Mesenchymal stem cell (in vitro differentiated cells and primary cell): ENCODE measurements around the gene LEMD3.
"Not testable (repeated sequence)": the region's sequence is repeated elsewhere in the genome, so short reads cannot be mapped to it uniquely, and the experiment has no call there.

ENCODE experiments used
- DNase-seq: peaks from one replicate; pipeline ENCODE4 v3.0.0-alpha.2; 2013
- H2AFZ ChIP-seq: one replicate; pipeline ENCODE4 v1.6.1; 2013; ENCODE audit warnings: low read depth, mild to moderate bottlenecking, control low read depth, inconsistent platforms, low read length, moderate library complexity
- H2AK5ac ChIP-seq: 2 replicates; pipeline ENCODE4 v1.6.1; 2013; ENCODE audit warnings: low read length, moderate library complexity, mild to moderate bottlenecking, inconsistent platforms; ENCODE audit not compliant: severe bottlenecking
- H2BK120ac ChIP-seq: one replicate; pipeline ENCODE4 v1.6.1; 2013; ENCODE audit warnings: low read depth, mild to moderate bottlenecking, inconsistent platforms, low read length, moderate library complexity
- H2BK12ac ChIP-seq, 2 experiments: one replicate each; pipeline ENCODE4 v1.6.1; 2013; ENCODE audit warnings: inconsistent platforms in 2 of 2, low read length in 2 of 2, mild to moderate bottlenecking in 2 of 2, moderate library complexity in 2 of 2, control low read depth in 1 of 2
- H2BK15ac ChIP-seq: one replicate; pipeline ENCODE4 v1.6.1; 2013; ENCODE audit warnings: mild to moderate bottlenecking, low read depth, inconsistent platforms; ENCODE audit not compliant: poor library complexity, severe bottlenecking
- H2BK5ac ChIP-seq: 2 replicates; pipeline ENCODE4 v1.6.1; 2013; ENCODE audit warnings: low read depth, mild to moderate bottlenecking, low read length, control low read depth, inconsistent platforms; ENCODE audit not compliant: poor library complexity, severe bottlenecking
- H3K14ac ChIP-seq, 2 experiments: one replicate each; pipeline ENCODE4 v1.6.1; 2013; ENCODE audit warnings: inconsistent platforms in 2 of 2, low read length in 2 of 2, control low read depth in 1 of 2, mild to moderate bottlenecking in 1 of 2, moderate library complexity in 1 of 2
- H3K18ac ChIP-seq, 2 experiments: one replicate each; pipeline ENCODE4 v1.6.1; 2013; ENCODE audit warnings: inconsistent platforms in 2 of 2, low read length in 2 of 2, control low read depth in 1 of 2, low read depth in 1 of 2, mild to moderate bottlenecking in 1 of 2
- H3K23ac ChIP-seq, 2 experiments: one replicate each; pipeline ENCODE4 v1.6.1; 2013; ENCODE audit warnings: inconsistent platforms in 2 of 2, low read length in 2 of 2, mild to moderate bottlenecking in 2 of 2, moderate library complexity in 2 of 2, control low read depth in 1 of 2
- H3K27ac ChIP-seq: 2 replicates; pipeline ENCODE4 v1.5.1; 2013; ENCODE audit warnings: mild to moderate bottlenecking, moderate library complexity, low read length, control low read depth, inconsistent platforms; ENCODE audit not compliant: poor library complexity, severe bottlenecking
- H3K27me3 ChIP-seq, 2 experiments: 2 replicates each; pipeline versions ENCODE4 v1.6.1 to v1.7.0; 2013; ENCODE audit warnings: low read length in 2 of 2, mild to moderate bottlenecking in 2 of 2, moderate library complexity in 2 of 2, control low read depth in 1 of 2, inconsistent platforms in 1 of 2; ENCODE audit not compliant: control insufficient read depth in 1 of 2, insufficient read depth in 1 of 2
- H3K36me3 ChIP-seq, 2 experiments: 2 replicates each; pipeline versions ENCODE4 v1.6.1 to v1.7.0; 2013; ENCODE audit warnings: low read length in 2 of 2, control low read depth in 1 of 2, inconsistent platforms in 1 of 2, low read depth in 1 of 2, mild to moderate bottlenecking in 1 of 2; ENCODE audit not compliant: insufficient read depth in 2 of 2, control insufficient read depth in 1 of 2
- H3K4ac ChIP-seq, 2 experiments: one replicate each; pipeline ENCODE4 v1.6.1; 2013; ENCODE audit warnings: inconsistent platforms in 2 of 2, low read length in 2 of 2, mild to moderate bottlenecking in 2 of 2, moderate library complexity in 2 of 2, control low read depth in 1 of 2, low read depth in 1 of 2
- H3K4me1 ChIP-seq: 2 replicates; pipeline ENCODE4 v1.6.1; 2013; ENCODE audit warnings: low read depth, low read length, control low read depth; ENCODE audit not compliant: control insufficient read depth, insufficient read depth
- H3K4me2 ChIP-seq: 2 replicates; pipeline ENCODE4 v1.6.1; 2013; ENCODE audit warnings: low read length, mild to moderate bottlenecking, inconsistent platforms; ENCODE audit not compliant: poor library complexity, severe bottlenecking
- H3K4me3 ChIP-seq, 2 experiments: 2 replicates each; pipeline versions ENCODE4 v1.5.1 to v1.7.0; 2013; ENCODE audit warnings: low read length in 2 of 2, mild to moderate bottlenecking in 2 of 2, control low read depth in 1 of 2, low read depth in 1 of 2; ENCODE audit not compliant: insufficient read depth in 1 of 2
- H3K79me1 ChIP-seq: replicated peaks from 2 replicates; pipeline ENCODE4 v1.6.1; 2013; ENCODE audit warnings: mild to moderate bottlenecking, control low read depth, low read length, inconsistent platforms; ENCODE audit not compliant: poor library complexity, severe bottlenecking
- H3K9ac ChIP-seq: 2 replicates; pipeline ENCODE4 v1.7.0; 2013; ENCODE audit warnings: mild to moderate bottlenecking, low read length, moderate library complexity
- H3K9me3 ChIP-seq: 2 replicates; pipeline ENCODE4 v1.7.0; 2013; ENCODE audit warnings: mild to moderate bottlenecking, low read length; ENCODE audit not compliant: control insufficient read depth
- H4K8ac ChIP-seq: one replicate; pipeline ENCODE4 v1.6.1; 2013; ENCODE audit warnings: inconsistent platforms, mild to moderate bottlenecking, low read length, moderate library complexity
- H4K91ac ChIP-seq: one replicate; pipeline ENCODE4 v1.6.1; 2013; ENCODE audit warnings: mild to moderate bottlenecking, low read length, inconsistent platforms
- WGBS: methylation state at CpG from one replicate; pipeline ENCODE4 v1.1.7; 2013; ENCODE audit warnings: mixed read lengths; 5-methylcytosine and 5-hydroxymethylcytosine counted together

LEMD3 gene

DNA sequence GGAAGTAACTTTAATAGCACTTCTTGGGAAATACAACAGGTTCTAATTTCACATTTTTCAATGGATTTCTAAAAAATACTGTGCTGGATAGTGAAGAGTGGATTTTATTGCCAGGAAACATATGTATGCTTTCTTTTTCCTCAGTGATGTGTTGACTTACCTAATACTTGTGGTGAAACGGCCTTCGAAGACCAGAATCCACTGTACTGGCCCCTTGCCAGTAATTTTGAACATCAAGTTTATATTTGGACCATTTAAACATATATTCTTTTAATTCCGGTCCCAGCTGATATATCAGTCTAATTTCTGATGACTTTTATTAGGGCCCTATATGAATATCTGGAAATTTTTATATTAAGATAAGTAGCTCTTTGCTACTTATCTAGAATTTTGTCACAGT is 110.9 kb downstream of the LEMD3 start:
- no CpG with 5 or more reads among the region's 3 CpGs for WGBS
- Histone ChIP-seq H3K4me1 (peaks cover 9% of the 10 kb centered on the region), H3K4me2 (peak overlapping the region; percentile 6), H3K9me3 (no peaks in the 10 kb centered on the region), H3K9ac (peak overlapping the region; percentile 91), H2BK120ac (no peak overlapping the region), H2AK5ac (no peak overlapping the region), H4K8ac (no peak overlapping the region), H3K4me3 (peak overlapping the region in 1 of 2 experiments; percentile 92), H2BK5ac (no peak overlapping the region), H4K91ac (no peak overlapping the region), H3K18ac (no peak overlapping the region), H2BK15ac (no peak overlapping the region), H2AFZ (no peak overlapping the region), H3K27ac (no peak overlapping the region), H3K27me3 (no peaks in the 10 kb centered on the region), H3K14ac (no peak overlapping the region), H3K79me1 (peaks cover 2% of the 10 kb centered on the region), H3K4ac (no peak overlapping the region), H2BK12ac (no peak overlapping the region), H3K36me3 (peaks cover 0 to 3% of the 10 kb centered on the region in 2 experiments), H3K23ac (no peak overlapping the region)
- DNase-seq, result peak; percentile 27

DNA sequence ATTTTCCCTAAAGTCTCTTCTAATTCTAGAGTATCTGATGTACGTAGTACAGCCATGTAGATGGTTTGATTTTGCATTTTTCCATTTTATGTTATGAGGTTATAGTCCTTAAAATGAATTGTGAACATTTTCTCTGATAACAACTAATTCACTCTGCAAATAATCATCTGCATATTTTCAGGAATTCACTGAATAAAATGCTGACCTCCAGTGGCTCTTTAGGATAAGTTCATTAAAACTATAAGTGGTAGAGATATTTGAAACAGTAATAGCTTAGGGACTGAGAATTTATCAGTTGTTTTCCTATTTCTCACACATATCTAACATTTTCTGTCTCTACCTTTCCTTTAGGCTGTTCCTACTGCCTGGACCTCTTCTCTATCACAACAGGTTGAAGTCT is 113.5 kb downstream of the LEMD3 start:
- H3K9ac ChIP-seq, result no peak overlapping the region
- no peak overlapping the region for H2AK5ac ChIP-seq
- no peak overlapping the region for H4K8ac ChIP-seq
- no peak overlapping the region for H2BK5ac ChIP-seq
- H3K14ac ChIP-seq, result no peak overlapping the region
- H4K91ac ChIP-seq, result no peak overlapping the region
- WGBS, result no CpG with 5 or more reads among the region's 1 CpG
- H3K4me1 ChIP-seq, result peaks cover 10% of the 10 kb centered on the region
- H2BK15ac ChIP-seq, result no peak overlapping the region
- H3K4ac ChIP-seq, result no peak overlapping the region
- peaks cover 9% of the 10 kb centered on the region for H3K79me1 ChIP-seq
- H3K27ac ChIP-seq, result no peak overlapping the region
- peak; percentile 8 for DNase-seq
- H3K23ac ChIP-seq, result no peak overlapping the region
- H3K18ac ChIP-seq, result no peak overlapping the region
- H3K9me3 ChIP-seq, result no peaks in the 10 kb centered on the region
- H3K4me3 ChIP-seq, result no peak overlapping the region
- H3K4me2 ChIP-seq, result no peak overlapping the region
- no peaks in the 10 kb centered on the region for H3K27me3 ChIP-seq
- H2BK120ac ChIP-seq, result no peak overlapping the region
- peaks cover 0 to 6% of the 10 kb centered on the region in 2 experiments for H3K36me3 ChIP-seq
- no peak overlapping the region for H2AFZ ChIP-seq
- H2BK12ac ChIP-seq, result no peak overlapping the region

DNA sequence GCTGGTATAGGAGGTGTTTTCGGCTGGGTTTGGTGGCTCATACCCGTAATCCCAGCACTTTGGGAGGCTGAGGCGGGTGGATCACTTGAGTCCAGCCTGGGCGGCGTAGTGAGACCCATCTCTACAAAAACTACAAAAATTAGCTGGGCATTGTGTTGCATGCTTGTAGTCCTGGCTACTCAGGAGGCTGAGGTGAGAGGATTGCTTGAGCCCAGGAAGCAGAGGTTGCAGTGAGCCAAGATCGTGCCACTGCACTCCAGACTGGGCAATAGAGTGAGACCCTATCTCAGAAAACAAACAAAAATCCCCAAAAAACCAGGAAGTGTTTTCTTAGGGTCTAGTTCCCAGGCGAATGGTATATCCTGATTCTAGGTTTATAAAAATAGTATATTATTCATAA is 116.1 kb downstream of the LEMD3 start:
- WGBS, result 98% methylated on average over 4 of the region's 7 CpGs
- not testable (repeated sequence) for H3K4ac ChIP-seq, DNase-seq, H3K23ac ChIP-seq, H3K27me3 ChIP-seq, H2BK5ac ChIP-seq, H3K9ac ChIP-seq, H3K79me1 ChIP-seq, H3K36me3 ChIP-seq, H3K14ac ChIP-seq, H4K8ac ChIP-seq, H2AK5ac ChIP-seq, H2BK120ac ChIP-seq, H3K27ac ChIP-seq, H4K91ac ChIP-seq, H2BK12ac ChIP-seq, H3K9me3 ChIP-seq, H3K4me1 ChIP-seq, H2AFZ ChIP-seq, H3K4me3 ChIP-seq, H3K18ac ChIP-seq, H3K4me2 ChIP-seq, H2BK15ac ChIP-seq

GRCh38 chr12:65287426-65287825 is 118.0 kb downstream of the LEMD3 start:
- H3K27me3 ChIP-seq, result no peaks in the 10 kb centered on the region
- no peak overlapping the region for H3K27ac ChIP-seq
- H2BK15ac ChIP-seq, result no peak overlapping the region
- H3K79me1 ChIP-seq, result peaks cover 18% of the 10 kb centered on the region
- no peak overlapping the region for H3K14ac ChIP-seq
- no peak overlapping the region for H3K4me2 ChIP-seq
- H2BK5ac ChIP-seq, result no peak overlapping the region
- no peak overlapping the region for H2AFZ ChIP-seq
- no peak overlapping the region for H4K8ac ChIP-seq
- H4K91ac ChIP-seq, result no peak overlapping the region
- H3K23ac ChIP-seq, result no peak overlapping the region
- H2BK12ac ChIP-seq, result no peak overlapping the region
- H3K18ac ChIP-seq, result no peak overlapping the region
- no peaks in the 10 kb centered on the region for H3K9me3 ChIP-seq
- H3K36me3 ChIP-seq, result peaks cover 0 to 6% of the 10 kb centered on the region in 2 experiments
- peaks cover 1% of the 10 kb centered on the region for H3K4me1 ChIP-seq
- 86% methylated on average over 2 of the region's 2 CpGs for WGBS
- no peak overlapping the region for H3K4me3 ChIP-seq
- no peak for DNase-seq
- no peak overlapping the region for H3K9ac ChIP-seq
- H2AK5ac ChIP-seq, result no peak overlapping the region
- no peak overlapping the region for H3K4ac ChIP-seq
- H2BK120ac ChIP-seq, result no peak overlapping the region
